ENCODE results near the gene ABITRAM.
"Not testable (repeated sequence)": the region's sequence is repeated elsewhere in the genome, so short reads cannot be mapped to it uniquely, and the experiment has no call there.

The ABITRAM gene

DNA sequence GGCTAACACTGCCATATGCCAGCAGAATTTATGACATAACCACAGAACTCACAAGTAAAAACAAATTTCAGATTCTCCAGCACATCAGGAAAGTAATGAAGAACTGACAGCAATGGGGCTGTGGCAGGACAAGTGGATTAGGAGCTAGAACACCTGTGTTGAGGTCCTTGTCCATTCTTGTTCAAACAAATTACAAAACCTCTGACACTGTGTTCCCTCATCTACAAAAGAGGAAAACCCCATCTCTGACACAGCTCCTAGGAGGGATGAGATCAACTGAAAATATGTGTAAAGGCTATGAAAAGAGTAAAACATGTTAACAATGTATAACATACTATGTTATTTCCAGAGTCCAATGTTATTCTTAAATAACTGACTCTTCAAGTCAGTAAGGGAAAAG lies 23.8 kb upstream of the ABITRAM start:
- Histone ChIP-seq H3K27ac (no peak overlapping the region), H3K9me3 (ENCODE audit: severe bottlenecking) (no peaks in the 10 kb centered on the region), H3K36me3 (peaks cover 82% of the 10 kb centered on the region), H3K27me3 (ENCODE audit: insufficient read depth, low read depth, severe bottlenecking) (no peaks in the 10 kb centered on the region), H3K4me3 (ENCODE audit: low read depth, low read length) (no peak overlapping the region)
- TF ChIP-seq, protein P1, sequence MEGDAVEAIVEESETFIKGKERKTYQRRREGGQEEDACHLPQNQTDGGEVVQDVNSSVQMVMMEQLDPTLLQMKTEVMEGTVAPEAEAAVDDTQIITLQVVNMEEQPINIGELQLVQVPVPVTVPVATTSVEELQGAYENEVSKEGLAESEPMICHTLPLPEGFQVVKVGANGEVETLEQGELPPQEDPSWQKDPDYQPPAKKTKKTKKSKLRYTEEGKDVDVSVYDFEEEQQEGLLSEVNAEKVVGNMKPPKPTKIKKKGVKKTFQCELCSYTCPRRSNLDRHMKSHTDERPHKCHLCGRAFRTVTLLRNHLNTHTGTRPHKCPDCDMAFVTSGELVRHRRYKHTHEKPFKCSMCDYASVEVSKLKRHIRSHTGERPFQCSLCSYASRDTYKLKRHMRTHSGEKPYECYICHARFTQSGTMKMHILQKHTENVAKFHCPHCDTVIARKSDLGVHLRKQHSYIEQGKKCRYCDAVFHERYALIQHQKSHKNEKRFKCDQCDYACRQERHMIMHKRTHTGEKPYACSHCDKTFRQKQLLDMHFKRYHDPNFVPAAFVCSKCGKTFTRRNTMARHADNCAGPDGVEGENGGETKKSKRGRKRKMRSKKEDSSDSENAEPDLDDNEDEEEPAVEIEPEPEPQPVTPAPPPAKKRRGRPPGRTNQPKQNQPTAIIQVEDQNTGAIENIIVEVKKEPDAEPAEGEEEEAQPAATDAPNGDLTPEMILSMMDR (IDR thresholded peaks at IDR 0.05; ENCODE audit: low read depth, low read length) = no peak
- no peak for DNase-seq

DNA sequence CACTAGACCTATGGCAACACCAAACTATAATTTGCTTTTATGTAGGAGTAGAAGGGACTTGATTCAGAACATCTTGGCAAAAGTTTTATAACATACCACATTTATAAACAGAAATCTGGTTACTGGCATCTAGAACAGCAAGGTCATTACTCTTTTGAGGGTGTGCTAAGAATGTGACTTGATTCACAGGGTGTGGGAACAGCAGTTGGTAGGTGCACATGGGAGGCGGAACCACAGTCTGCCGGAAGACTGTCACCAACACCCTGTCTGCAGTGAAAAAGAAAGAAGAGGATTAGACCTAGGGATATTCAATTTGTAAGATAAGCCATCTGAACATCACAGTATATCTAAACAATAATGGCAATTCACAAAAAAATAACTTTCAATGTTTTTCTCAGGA lies 23.3 kb upstream of the ABITRAM start:
- Histone ChIP-seq H3K27ac (no peak overlapping the region), H3K4me3 (ENCODE audit: low read depth, low read length) (no peak overlapping the region), H3K27me3 (ENCODE audit: insufficient read depth, low read depth, severe bottlenecking) (no peaks in the 10 kb centered on the region), H3K36me3 (peaks cover 82% of the 10 kb centered on the region), H3K9me3 (ENCODE audit: severe bottlenecking) (no peaks in the 10 kb centered on the region)
- TF ChIP-seq, protein P1 (IDR thresholded peaks at IDR 0.05; ENCODE audit: low read depth, low read length) = no peak
- no peak for DNase-seq

DNA sequence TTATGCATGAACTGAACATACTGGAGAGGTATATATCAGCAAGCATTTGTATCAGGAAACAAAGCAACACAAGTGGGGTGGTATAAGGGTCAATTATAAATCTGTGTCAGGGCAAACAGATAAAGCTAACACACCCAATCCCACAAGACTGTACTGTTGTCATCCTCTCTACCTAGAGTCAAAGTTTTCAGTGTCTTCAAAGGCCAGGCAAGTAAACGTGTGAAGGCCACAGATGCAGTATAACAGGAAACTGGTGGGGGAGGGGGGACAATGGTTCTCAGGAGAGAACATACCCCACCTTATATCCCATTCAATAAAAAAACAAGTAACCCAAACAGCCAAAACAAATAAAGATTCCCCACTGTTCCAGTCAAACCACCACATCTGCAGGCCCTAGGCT lies 22.4 kb upstream of the ABITRAM start:
- TF ChIP-seq, protein P1 (IDR thresholded peaks at IDR 0.05; ENCODE audit: low read depth, low read length) = no peak
- Histone ChIP-seq H3K36me3 (peaks cover 82% of the 10 kb centered on the region), H3K4me3 (ENCODE audit: low read depth, low read length) (no peak overlapping the region), H3K9me3 (ENCODE audit: severe bottlenecking) (no peaks in the 10 kb centered on the region), H3K27me3 (ENCODE audit: insufficient read depth, low read depth, severe bottlenecking) (no peaks in the 10 kb centered on the region), H3K27ac (no peak overlapping the region)
- DNase-seq = no peak

DNA sequence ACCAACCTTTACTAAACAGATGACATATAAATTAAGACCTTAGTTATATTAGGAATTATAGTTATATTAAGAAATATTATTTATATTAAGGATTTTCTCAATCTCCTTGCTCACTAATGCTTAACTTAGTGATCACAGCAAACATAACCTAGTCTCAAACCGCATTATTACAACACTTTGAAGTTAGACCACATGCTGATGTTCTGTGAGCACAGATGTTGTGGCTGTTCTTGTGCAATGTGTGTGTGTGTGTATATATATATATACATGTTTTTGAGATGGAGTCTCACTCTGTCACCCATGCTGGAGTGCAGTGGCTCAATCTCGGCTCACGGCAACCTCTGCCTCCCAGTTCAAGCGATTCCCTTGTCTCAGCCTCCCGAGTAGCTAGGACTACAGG lies 20.8 kb upstream of the ABITRAM start:
- peaks cover 83% of the 10 kb centered on the region for H3K36me3 ChIP-seq
- DNase-seq = no peak
- TF ChIP-seq, protein P1 (IDR thresholded peaks at IDR 0.05; ENCODE audit: low read depth, low read length) = no peak
- no peak overlapping the region for H3K27ac ChIP-seq
- no peaks in the 10 kb centered on the region for H3K27me3 ChIP-seq (ENCODE audit: insufficient read depth, low read depth, severe bottlenecking)
- H3K9me3 ChIP-seq (ENCODE audit: severe bottlenecking) = no peaks in the 10 kb centered on the region
- H3K4me3 ChIP-seq (ENCODE audit: low read depth, low read length) = no peak overlapping the region

DNA sequence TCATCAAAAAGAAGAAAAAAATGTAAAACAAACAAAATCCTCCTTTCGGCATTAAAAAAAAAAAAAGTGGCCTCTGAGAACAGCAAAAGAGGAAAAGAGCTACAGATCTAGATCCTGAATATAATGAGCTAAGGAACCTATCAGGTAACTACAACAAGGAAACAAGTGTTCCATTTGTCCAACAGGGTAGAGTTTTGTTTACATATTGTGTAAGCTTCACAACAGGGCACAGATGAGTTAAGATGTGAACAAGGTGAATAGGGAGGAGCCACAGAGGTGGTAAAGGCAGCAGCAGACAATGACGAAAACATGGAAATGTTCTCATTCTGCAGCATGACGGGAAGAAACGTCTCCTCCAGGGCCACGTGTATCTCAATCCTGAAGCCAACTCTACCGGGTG lies 14.7 kb upstream of the ABITRAM start:
- no peak overlapping the region for H3K4me3 ChIP-seq (ENCODE audit: low read depth, low read length)
- H3K27ac ChIP-seq = no peak overlapping the region
- no peaks in the 10 kb centered on the region for H3K9me3 ChIP-seq (ENCODE audit: severe bottlenecking)
- H3K36me3 ChIP-seq = peaks cover 84% of the 10 kb centered on the region
- H3K27me3 ChIP-seq (ENCODE audit: insufficient read depth, low read depth, severe bottlenecking) = no peaks in the 10 kb centered on the region
- TF ChIP-seq, protein P1 (IDR thresholded peaks at IDR 0.05; ENCODE audit: low read depth, low read length) = no peak
- DNase-seq = no peak

DNA sequence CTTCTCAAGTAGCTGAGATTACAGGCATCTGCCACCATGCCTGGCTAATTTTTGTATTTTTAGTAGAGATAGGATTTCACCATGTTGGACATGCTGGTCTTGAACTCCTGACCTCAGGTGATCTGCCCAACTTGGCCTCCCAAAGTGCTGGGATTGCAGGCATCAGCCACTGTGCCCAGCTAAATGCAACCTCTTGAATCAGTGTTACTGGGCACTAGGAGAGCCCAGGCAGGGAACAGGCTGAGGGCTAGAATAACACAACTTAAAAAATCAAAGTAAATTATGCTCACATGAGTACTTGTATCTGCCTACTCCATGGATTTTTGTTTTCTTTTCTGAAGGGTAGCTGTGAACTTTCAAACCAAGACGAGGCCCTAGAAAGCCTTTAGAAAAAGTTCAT lies 13.8 kb upstream of the ABITRAM start:
- peaks cover 84% of the 10 kb centered on the region for H3K36me3 ChIP-seq
- not testable (repeated sequence) for H3K9me3 ChIP-seq (ENCODE audit: severe bottlenecking); H3K27ac ChIP-seq; DNase-seq; H3K4me3 ChIP-seq (ENCODE audit: low read depth, low read length); H3K27me3 ChIP-seq (ENCODE audit: insufficient read depth, low read depth, severe bottlenecking)

Measured in WERI-Rb-1 (cell line).